CD4-positive, alpha-beta T cell (primary cell): ENCODE results near the gene SEC31B. TPM values are rescaled to one million over a fixed set of nuclear protein-coding genes. Genes with fewer than 3 reads are reported as not detected.

Experiments
- ATAC-seq: fragments of 200-7000 bp; cut with Tn5 transposase; one replicate; pipeline ENCODE4 v1.10.0; 2022; ENCODE audit warnings: mild to moderate bottlenecking; ENCODE audit not compliant: poor library complexity
- CTCF ChIA-PET: fragments of 350-600 bp; sonication (Branson Sonifier 250); formaldehyde crosslinking; loops from one replicate; lab custom pipeline; 2021; ENCODE audit warnings: antibody characterized with exemption, inconsistent platforms; lab: Charles Lee
- POLR2A ChIA-PET: fragments of 350-600 bp; sonication (Branson Sonifier 250); formaldehyde crosslinking; loops from one replicate; lab custom pipeline; 2021; ENCODE audit warnings: antibody characterized with exemption, inconsistent platforms; lab: Charles Lee
- DNase-seq, 14 experiments: peaks; one replicate each; pipeline ENCODE4 v3.0.0-alpha.2; 2013 to 2020; ENCODE audit warnings: mixed read lengths in 2 of 14
- H3K27ac ChIP-seq, 2 donors: one replicate each; pipeline versions ENCODE4 v1.5.1 to v1.7.0; 2013; ENCODE audit warnings: low read length in 2 of 2, low read depth in 1 of 2, mild to moderate bottlenecking in 1 of 2
- H3K27me3 ChIP-seq, 2 experiments: 1 replicate in 1 of 2; 2 replicates in 1 of 2; pipeline versions ENCODE4 v1.6.1 to v1.7.0; 2013; ENCODE audit warnings: low read length in 2 of 2, control low read depth in 1 of 2, mild to moderate bottlenecking in 1 of 2, moderate library complexity in 1 of 2; ENCODE audit not compliant: insufficient read depth in 2 of 2, control insufficient read depth in 1 of 2
- H3K36me3 ChIP-seq: one replicate; pipeline ENCODE4 v1.6.1; 2013; ENCODE audit warnings: low read length, control low read depth; ENCODE audit not compliant: insufficient read depth
- H3K4me1 ChIP-seq: one replicate; pipeline ENCODE4 v1.6.1; 2013; ENCODE audit warnings: low read length, control low read depth; ENCODE audit not compliant: insufficient read depth
- H3K4me3 ChIP-seq: one replicate; pipeline ENCODE4 v1.5.1; 2013; ENCODE audit warnings: mild to moderate bottlenecking, low read length, moderate library complexity
- H3K9me3 ChIP-seq, 2 experiments: 1 replicate in 1 of 2; 2 replicates in 1 of 2; pipeline versions ENCODE4 v1.6.1 to v1.7.0; 2013; ENCODE audit warnings: low read length in 2 of 2, mild to moderate bottlenecking in 2 of 2, control low read depth in 1 of 2, moderate library complexity in 1 of 2; ENCODE audit not compliant: control insufficient read depth in 1 of 2, insufficient read depth in 1 of 2
- H3K27ac Mint-ChIP-seq: one replicate; pipeline ENCODE4 v1.8.0; 2020; ENCODE audit warnings: mixed read lengths
- H3K27me3 Mint-ChIP-seq: one replicate; pipeline ENCODE4 v1.8.0; 2021; ENCODE audit warnings: mixed read lengths
- H3K36me3 Mint-ChIP-seq: one replicate; pipeline ENCODE4 v1.8.0; 2021; ENCODE audit warnings: low read depth, mixed read lengths
- H3K4me1 Mint-ChIP-seq: one replicate; pipeline ENCODE4 v1.8.0; 2021; ENCODE audit warnings: low read depth, mixed read lengths
- H3K4me3 Mint-ChIP-seq: one replicate; pipeline ENCODE4 v1.8.0; 2020; ENCODE audit warnings: mild to moderate bottlenecking, mixed read lengths
- H3K9me3 Mint-ChIP-seq: one replicate; pipeline ENCODE4 v1.8.0; 2020; ENCODE audit warnings: mixed read lengths
- intact Hi-C, 2 experiments: fragments of 100-400 bp; cut with DNase I in 1 of 2; cut with micrococcal nuclease in 1 of 2; formaldehyde crosslinking; loops; one replicate each; pipeline versions ENCODE4 v1.15.1 to v1.9.0; 2023 to 2025; cut with DNase I, micrococcal nuclease
- total RNA-seq, 174 experiments: library from RNA in 2 of 174; stranded (reverse) in 2 of 174; gene quantifications; one replicate each; pipeline ENCODE4 v1.2.3 and lab custom pipeline; 2021 to 2026
- TF ChIP-seq, protein P1 (sequence below): fragments of 200-600 bp; IDR thresholded peaks from one replicate; pipeline ENCODE4 v1.8.0; 2022; ENCODE audit warnings: antibody characterized with exemption, mild to moderate bottlenecking

The SEC31B gene
- total RNA-seq, 2 experiments from 2014 or later: 49.2 to 52.1 TPM

DNA sequence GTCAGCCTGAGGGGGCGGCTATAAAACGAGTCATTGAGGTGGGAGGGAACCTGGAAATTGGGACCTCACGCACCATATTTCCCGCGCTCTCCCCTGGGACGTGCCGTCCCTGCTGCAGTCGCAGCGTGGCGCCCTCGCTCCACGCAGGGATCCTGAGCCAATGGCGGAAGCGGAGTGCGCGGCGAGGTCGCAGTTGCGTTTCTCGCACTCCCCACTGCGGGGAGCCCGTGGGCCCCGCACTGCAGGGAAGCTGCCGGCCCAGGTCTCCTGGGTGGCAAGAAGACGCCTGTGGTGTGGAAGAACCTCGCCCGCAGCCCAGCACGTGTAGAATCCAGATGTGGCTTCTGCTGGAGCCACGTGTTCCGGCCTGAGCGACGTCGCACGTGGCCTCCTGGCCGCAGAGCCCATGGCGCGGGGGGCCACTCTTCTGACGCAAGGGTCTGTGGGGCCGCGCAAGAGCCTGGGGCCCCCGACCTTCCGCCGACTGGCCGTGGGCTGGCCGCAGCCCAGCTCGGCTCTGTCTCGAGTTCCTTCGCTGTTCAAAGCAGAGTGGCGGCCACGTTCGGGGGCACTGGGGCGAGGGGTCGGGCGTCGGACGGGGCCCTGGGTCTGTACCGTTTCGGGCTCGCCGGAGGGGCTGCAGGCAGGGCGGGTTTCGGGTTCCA, 42.5 kb upstream of the SEC31B start:
- H3K9me3 ChIP-seq: peaks cover 0 to 9% of the 10 kb centered on the region in 2 experiments
- intact Hi-C loops: loop anchor here (1.0 to 5.0 kb wide), 7 partner anchors 165 to 453 kb away; no protein-coding TSS in a partner anchor
- TF ChIP-seq, protein P1, sequence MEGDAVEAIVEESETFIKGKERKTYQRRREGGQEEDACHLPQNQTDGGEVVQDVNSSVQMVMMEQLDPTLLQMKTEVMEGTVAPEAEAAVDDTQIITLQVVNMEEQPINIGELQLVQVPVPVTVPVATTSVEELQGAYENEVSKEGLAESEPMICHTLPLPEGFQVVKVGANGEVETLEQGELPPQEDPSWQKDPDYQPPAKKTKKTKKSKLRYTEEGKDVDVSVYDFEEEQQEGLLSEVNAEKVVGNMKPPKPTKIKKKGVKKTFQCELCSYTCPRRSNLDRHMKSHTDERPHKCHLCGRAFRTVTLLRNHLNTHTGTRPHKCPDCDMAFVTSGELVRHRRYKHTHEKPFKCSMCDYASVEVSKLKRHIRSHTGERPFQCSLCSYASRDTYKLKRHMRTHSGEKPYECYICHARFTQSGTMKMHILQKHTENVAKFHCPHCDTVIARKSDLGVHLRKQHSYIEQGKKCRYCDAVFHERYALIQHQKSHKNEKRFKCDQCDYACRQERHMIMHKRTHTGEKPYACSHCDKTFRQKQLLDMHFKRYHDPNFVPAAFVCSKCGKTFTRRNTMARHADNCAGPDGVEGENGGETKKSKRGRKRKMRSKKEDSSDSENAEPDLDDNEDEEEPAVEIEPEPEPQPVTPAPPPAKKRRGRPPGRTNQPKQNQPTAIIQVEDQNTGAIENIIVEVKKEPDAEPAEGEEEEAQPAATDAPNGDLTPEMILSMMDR: peak; percentile 93
- H3K4me3 Mint-ChIP-seq: peak overlapping the region; percentile 30
- peaks cover 4 to 26% of the 10 kb centered on the region in 2 experiments for H3K27me3 ChIP-seq
- H3K9me3 Mint-ChIP-seq: no peaks in the 10 kb centered on the region
- no peaks in the 10 kb centered on the region for H3K36me3 ChIP-seq
- no peak overlapping the region for H3K27ac ChIP-seq
- peaks cover 32% of the 10 kb centered on the region for H3K27me3 Mint-ChIP-seq
- CTCF ChIA-PET: interaction anchor here (0.6 to 1.7 kb wide), 18 partner anchors 8 to 469 kb away, joined by 3 to 11 read pairs (median 4); partner anchors contain the start of genes HIF1AN, PDZD7 and SFXN3
- ATAC-seq: peak; percentile 99
- H3K27ac Mint-ChIP-seq: no peak overlapping the region
- POLR2A ChIA-PET: interaction anchor here (0.8 to 2.6 kb wide), 2 partner anchors 27 to 181 kb away, joined by 4 to 10 read pairs; partner anchors contain the start of gene HIF1AN
- H3K4me1 ChIP-seq: peaks cover 21% of the 10 kb centered on the region
- peaks cover 23% of the 10 kb centered on the region for H3K4me1 Mint-ChIP-seq
- DNase-seq: peak; percentile 66 to 91 (median 76)
- H3K36me3 Mint-ChIP-seq: peaks cover 7% of the 10 kb centered on the region
- H3K4me3 ChIP-seq: peak overlapping the region; percentile 32

DNA sequence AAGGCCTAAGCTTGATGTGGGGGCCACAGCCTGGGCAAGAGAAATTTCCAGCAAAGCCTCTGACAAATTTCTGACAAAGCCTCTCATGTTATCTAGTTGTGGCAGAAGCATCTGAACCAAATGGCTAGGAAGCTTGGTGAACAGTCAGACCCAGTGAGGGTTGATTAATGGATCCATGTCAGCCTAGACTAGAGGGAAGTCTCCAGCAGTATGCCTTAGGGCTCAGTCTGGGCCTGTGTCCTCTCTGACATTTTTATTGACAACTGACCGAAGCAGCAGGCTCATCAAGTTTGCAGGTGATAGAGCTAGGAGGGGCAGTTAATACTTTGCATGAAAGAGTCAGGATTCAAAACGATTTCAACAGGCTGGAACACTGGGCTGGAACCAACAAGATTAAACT, 41.3 kb upstream of the SEC31B start:
- Mint-ChIP-seq H3K36me3 (peaks cover 18% of the 10 kb centered on the region), H3K27ac (no peak overlapping the region), H3K9me3 (no peaks in the 10 kb centered on the region), H3K4me3 (peak overlapping the region; percentile 17), H3K27me3 (peaks cover 32% of the 10 kb centered on the region), H3K4me1 (peaks cover 23% of the 10 kb centered on the region)
- H3K9me3 ChIP-seq: peaks cover 0 to 9% of the 10 kb centered on the region in 2 experiments
- TF ChIP-seq, protein P1: no peak
- peaks cover 0 to 15% of the 10 kb centered on the region in 2 experiments for H3K27me3 ChIP-seq
- intact Hi-C loops: loop anchor here (5.0 kb wide), 4 partner anchors 166 to 371 kb away; no protein-coding TSS in a partner anchor
- H3K4me1 ChIP-seq: peaks cover 21% of the 10 kb centered on the region
- ChIA-PET CTCF (interaction anchor here (1.5 to 1.7 kb wide), 3 partner anchors 16 to 183 kb away, joined by 3 to 11 read pairs (median 7); no protein-coding TSS in a partner anchor), POLR2A (interaction anchor here (2.6 kb wide), 1 partner anchor 25 kb away, joined by 10 read pairs; the partner anchor contains the start of gene HIF1AN)
- H3K27ac ChIP-seq: no peak overlapping the region
- no peak for DNase-seq
- no peak overlapping the region for H3K4me3 ChIP-seq
- H3K36me3 ChIP-seq: peaks cover 5% of the 10 kb centered on the region
- ATAC-seq: no peak

DNA sequence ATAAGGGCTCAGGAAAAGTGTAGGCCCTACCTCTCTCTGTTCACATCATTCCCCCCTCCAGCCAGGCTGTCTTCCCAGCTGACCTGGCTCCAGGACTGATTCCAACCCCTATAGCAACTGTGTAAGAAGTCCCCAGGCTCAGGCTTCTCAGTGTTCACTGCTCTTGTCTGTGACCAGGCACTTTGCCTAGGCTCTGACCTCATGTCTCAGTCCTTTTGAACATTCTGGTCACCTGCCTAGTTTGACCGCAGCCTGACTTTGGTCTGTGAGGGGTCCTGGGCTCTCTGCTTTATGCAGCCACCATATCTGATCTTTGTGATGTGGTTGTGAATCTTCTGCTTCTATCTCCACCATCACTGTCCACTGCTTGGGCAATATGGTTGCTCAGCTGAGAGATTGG, 40.6 kb upstream of the SEC31B start:
- Histone ChIP-seq H3K4me1 (peaks cover 21% of the 10 kb centered on the region), H3K27ac (no peak overlapping the region), H3K36me3 (peaks cover 13% of the 10 kb centered on the region), H3K27me3 (peaks cover 0 to 14% of the 10 kb centered on the region in 2 experiments), H3K9me3 (peaks cover 0 to 9% of the 10 kb centered on the region in 2 experiments), H3K4me3 (no peak overlapping the region)
- no peak overlapping the region for H3K4me3 Mint-ChIP-seq
- no peak for ATAC-seq
- peaks cover 26% of the 10 kb centered on the region for H3K36me3 Mint-ChIP-seq
- TF ChIP-seq, protein P1: no peak
- H3K4me1 Mint-ChIP-seq: peaks cover 23% of the 10 kb centered on the region
- no peak for DNase-seq
- CTCF ChIA-PET: interaction anchor here (1.6 kb wide), 1 partner anchor 15 kb away, joined by 3 read pairs; no protein-coding TSS in a partner anchor
- H3K27me3 Mint-ChIP-seq: peaks cover 32% of the 10 kb centered on the region
- intact Hi-C loops: loop anchor here (5.0 kb wide), 4 partner anchors 167 to 372 kb away; no protein-coding TSS in a partner anchor
- no peaks in the 10 kb centered on the region for H3K9me3 Mint-ChIP-seq
- H3K27ac Mint-ChIP-seq: no peak overlapping the region
- POLR2A ChIA-PET: interaction anchor here (2.6 kb wide), 1 partner anchor 25 kb away, joined by 10 read pairs; the partner anchor contains the start of gene HIF1AN
